SK-N-SH (cell line): ENCODE measurements around the gene RBM17.

Source experiments
- ELF1 ChIP-seq: IDR thresholded peaks from 2 replicates; pipeline ENCODE4 v1.4.0; 2012
- MAX ChIP-seq: IDR thresholded peaks from 2 replicates; pipeline ENCODE4 v1.4.0; 2012; ENCODE audit warnings: low read depth
- YY1 ChIP-seq: IDR thresholded peaks from 2 replicates; pipeline ENCODE4 v1.4.0; 2012; ENCODE audit warnings: low read depth, mild to moderate bottlenecking
- TF ChIP-seq, protein P1 (sequence below): fragments of 200-600 bp; sonication (generic); IDR thresholded peaks from 2 replicates; pipeline ENCODE4 v1.6.1; 2017; ENCODE audit warnings: antibody characterized with exemption, mild to moderate bottlenecking, moderate library complexity

DNA sequence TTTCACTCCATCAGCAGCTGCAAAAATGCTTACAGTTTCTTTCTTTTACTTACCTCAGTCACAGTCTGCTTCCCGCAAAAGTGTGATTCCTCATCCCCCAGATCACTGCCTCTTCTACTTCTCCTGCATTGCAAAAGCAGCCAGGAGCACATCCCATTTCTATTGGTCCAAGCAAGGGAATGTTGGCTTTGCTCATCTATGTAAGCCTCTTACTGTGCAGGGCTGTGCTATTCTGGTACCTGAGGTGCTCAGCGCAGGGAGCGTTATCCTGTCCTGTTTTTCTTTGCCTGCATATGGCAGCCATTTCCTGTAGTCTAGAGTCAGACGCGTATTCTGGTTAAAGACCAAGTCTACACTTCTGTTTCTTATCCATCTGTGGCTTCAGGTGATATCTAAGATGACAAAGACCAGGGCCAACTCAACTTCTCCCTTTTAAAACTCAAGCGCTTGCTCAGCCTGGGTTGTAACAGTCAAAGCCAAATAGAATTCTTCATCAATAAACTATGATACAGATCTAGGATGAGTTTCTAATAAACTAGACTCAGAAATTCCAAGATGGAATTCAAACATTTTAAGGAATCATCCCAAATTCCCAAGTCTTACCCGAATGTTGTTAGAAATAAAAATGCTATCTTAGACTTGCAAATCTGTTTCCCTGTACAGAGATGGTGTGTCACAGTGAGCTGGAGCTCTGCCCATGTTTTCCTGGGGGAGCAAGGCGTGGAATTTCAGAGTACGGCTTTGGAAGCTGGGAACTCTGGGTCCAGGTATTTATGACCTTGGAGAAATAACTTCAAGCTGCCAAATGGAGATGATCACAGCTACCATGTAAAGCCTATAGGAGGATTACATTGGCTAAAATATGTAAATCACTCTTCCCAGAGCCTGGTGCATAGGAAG lies 6.1 kb upstream of the RBM17 start:
- no peak for TF ChIP-seq ELF1
- TF ChIP-seq, protein P1, sequence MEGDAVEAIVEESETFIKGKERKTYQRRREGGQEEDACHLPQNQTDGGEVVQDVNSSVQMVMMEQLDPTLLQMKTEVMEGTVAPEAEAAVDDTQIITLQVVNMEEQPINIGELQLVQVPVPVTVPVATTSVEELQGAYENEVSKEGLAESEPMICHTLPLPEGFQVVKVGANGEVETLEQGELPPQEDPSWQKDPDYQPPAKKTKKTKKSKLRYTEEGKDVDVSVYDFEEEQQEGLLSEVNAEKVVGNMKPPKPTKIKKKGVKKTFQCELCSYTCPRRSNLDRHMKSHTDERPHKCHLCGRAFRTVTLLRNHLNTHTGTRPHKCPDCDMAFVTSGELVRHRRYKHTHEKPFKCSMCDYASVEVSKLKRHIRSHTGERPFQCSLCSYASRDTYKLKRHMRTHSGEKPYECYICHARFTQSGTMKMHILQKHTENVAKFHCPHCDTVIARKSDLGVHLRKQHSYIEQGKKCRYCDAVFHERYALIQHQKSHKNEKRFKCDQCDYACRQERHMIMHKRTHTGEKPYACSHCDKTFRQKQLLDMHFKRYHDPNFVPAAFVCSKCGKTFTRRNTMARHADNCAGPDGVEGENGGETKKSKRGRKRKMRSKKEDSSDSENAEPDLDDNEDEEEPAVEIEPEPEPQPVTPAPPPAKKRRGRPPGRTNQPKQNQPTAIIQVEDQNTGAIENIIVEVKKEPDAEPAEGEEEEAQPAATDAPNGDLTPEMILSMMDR: no peak
- TF ChIP-seq MAX: no peak
- TF ChIP-seq YY1: no peak
